Ovary (tissue), 9 donors: ENCODE data around the gene KCNMB2. TPM values are rescaled to one million over a fixed set of nuclear protein-coding genes. Genes with fewer than 3 reads are reported as not detected.

ENCODE experiments used
- DNase-seq, 5 donors: peaks; one replicate each; pipeline ENCODE4 v3.0.0-alpha.2; 2019 to 2020
- H3K27ac ChIP-seq, 2 donors: fragments of 200-600 bp; one replicate each; pipeline versions ENCODE4 v1.5.1 to v1.8.0; 2019 to 2022
- H3K27me3 ChIP-seq: fragments of 200-600 bp; one replicate; pipeline ENCODE4 v1.8.0; 2022
- H3K36me3 ChIP-seq: fragments of 200-600 bp; sonication (generic); one replicate; pipeline ENCODE4 v1.5.1; 2019
- H3K4me1 ChIP-seq: one replicate; pipeline ENCODE4 v1.8.1; 2013; ENCODE audit warnings: mild to moderate bottlenecking, moderate library complexity; ENCODE audit not compliant: insufficient read depth
- H3K4me3 ChIP-seq: fragments of 200-600 bp; sonication (generic); one replicate; pipeline ENCODE4 v1.5.1; 2017
- H3K9me3 ChIP-seq, 2 donors: fragments of 200-600 bp in 1 of 2; sonication (generic) in 1 of 2; one replicate each; pipeline versions ENCODE4 v1.5.1 to v1.8.1; 2013 to 2019; ENCODE audit warnings: mild to moderate bottlenecking in 1 of 2, moderate library complexity in 1 of 2
- CTCF ChIP-seq, 3 donors: fragments of 450-650 bp in 2 of 3; fragments of 200-600 bp in 1 of 3; IDR thresholded peaks; one replicate each; pipeline versions ENCODE4 v1.5.1 to v1.8.0; 2016 to 2022; ENCODE audit warnings: antibody characterized with exemption in 3 of 3, mild to moderate bottlenecking in 1 of 3
- EP300 ChIP-seq: sonication (generic); formaldehyde crosslinking; IDR thresholded peaks from one replicate; pipeline ENCODE4 v1.6.1; 2017; ENCODE audit warnings: antibody characterized with exemption
- POLR2A ChIP-seq: fragments of 450-650 bp; IDR thresholded peaks from one replicate; pipeline ENCODE4 v1.6.1; 2017; ENCODE audit warnings: antibody characterized with exemption, mild to moderate bottlenecking, moderate library complexity
- WGBS, 3 donors: extraction: QIAGEN DNeasy Blood & Tissue Kit in 1 of 3; methylation state at CpG; one replicate each; pipeline versions ENCODE4 v1.1.5 to v1.1.7; 2013 to 2017; 5-methylcytosine and 5-hydroxymethylcytosine counted together
- intact Hi-C, 4 donors: fragments of 100-400 bp; cut with DNase I; formaldehyde crosslinking; loops; one replicate each; pipeline versions ENCODE4 v1.11.0 to v1.15.1; 2022 to 2023
- polyA plus RNA-seq, 2 donors: library from polyadenylated mRNA; stranded (reverse); fragments of 200-250 nt in 1 of 2; fragments of 350-450 nt in 1 of 2; fragmentation: Illumina TruSeq in 1 of 2; extraction: RNeasy Lipid Tissue Mini Kit (QIAGEN cat#74804) in 1 of 2; gene quantifications; one replicate each; pipeline ENCODE4 v1.2.3, GENCODE V29; 2013 to 2014
- total RNA-seq, 7 donors: library from RNA; depleted of rRNA in 2 of 7; stranded (reverse); fragments of >200 nt in 2 of 7; fragmentation: NEBNext Ultra II Directional in 3 of 7; extraction: Animal tissue kit (Norgen Biotek cat#: 25700) in 3 of 7; gene quantifications; one replicate each; pipeline versions ENCODE4 v1.1.0 to v1.2.4, GENCODE V29; 2016 to 2023
- donor health status: DM: no; HTN: no; CAD: no; lungs with moderate emphysema.
- donor health status: DM: no; HTN: no; CAD: no.
- donor health status: Bipolar disorder and iron deficiency.
- donor health status: DM: yes; HTN: yes; CAD: no.
- donor health status: DM: no; HTN: no; CAD: no.
- donor health status: DM: yes; HTN: yes; CAD: no.

The KCNMB2 gene
- total and polyA plus RNA-seq, 9 donors = 5.7 to 11.6 (median 7.5) TPM

- 29 to 43% (median 41%) methylated on average over 2 of the region's 2 CpGs for WGBS, 3 donors
- Histone ChIP-seq H3K27ac (no peak overlapping the region), H3K9me3 (no peaks in the 10 kb centered on the region), H3K36me3 (no peaks in the 10 kb centered on the region), H3K4me3 (no peak overlapping the region), H3K27me3 (no peaks in the 10 kb centered on the region), H3K4me1 (no peaks in the 10 kb centered on the region)
- TF ChIP-seq CTCF (IDR thresholded peaks at IDR 0.05) (no peak), EP300 (no peak), POLR2A (no peak)
- intact Hi-C loops = no loop called here
- no peak for DNase-seq
Measured at GRCh38 chr3:178569826-178570225, 33.6 kb downstream of the KCNMB2 start.

GRCh38 chr3:178583963-178584575 is 47.8 kb downstream of the KCNMB2 start:
- Histone ChIP-seq H3K27me3 (no peaks in the 10 kb centered on the region), H3K4me3 (no peak overlapping the region), H3K4me1 (peaks cover 5% of the 10 kb centered on the region), H3K36me3 (no peaks in the 10 kb centered on the region), H3K27ac (peak overlapping the region in 1 of 2 donors; percentile 43), H3K9me3 (no peaks in the 10 kb centered on the region)
- TF ChIP-seq EP300 (no peak), POLR2A (no peak), CTCF (IDR thresholded peaks at IDR 0.05) (no peak)
- no peak for DNase-seq
- 33 to 43% (median 35%) methylated on average over 4 of the region's 4 CpGs for WGBS, 3 donors
- intact Hi-C loops = no loop called here

- peak overlapping the region in 1 of 2 donors; percentile 43 for H3K27ac ChIP-seq
Measured at GRCh38 chr3:178584722-178585380, 48.6 kb downstream of the KCNMB2 start.

GRCh38 chr3:178585454-178585853 is 49.2 kb downstream of the KCNMB2 start:
- Histone ChIP-seq H3K4me1 (peaks cover 5% of the 10 kb centered on the region), H3K9me3 (no peaks in the 10 kb centered on the region), H3K27ac (peak overlapping the region in 1 of 2 donors; percentile 43), H3K4me3 (no peak overlapping the region), H3K27me3 (no peaks in the 10 kb centered on the region), H3K36me3 (no peaks in the 10 kb centered on the region)
- intact Hi-C loops = no loop called here
- 4 to 8% (median 6%) methylated on average over 1 of the region's 1 CpG for WGBS, 3 donors
- TF ChIP-seq CTCF (IDR thresholded peaks at IDR 0.05) (no peak), EP300 (no peak), POLR2A (no peak)
- no peak for DNase-seq

More at GRCh38 chr3:178584722-178585380, 48.6 kb downstream of the KCNMB2 start:
- intact Hi-C loops = no loop called here
- WGBS, 3 donors = 23 to 28% (median 25%) methylated on average over 5 of the region's 5 CpGs
- TF ChIP-seq POLR2A (no peak), CTCF (IDR thresholded peaks at IDR 0.05) (no peak), EP300 (no peak)
- Histone ChIP-seq H3K9me3 (no peaks in the 10 kb centered on the region), H3K4me3 (no peak overlapping the region), H3K27me3 (no peaks in the 10 kb centered on the region), H3K4me1 (peaks cover 5% of the 10 kb centered on the region), H3K36me3 (no peaks in the 10 kb centered on the region)
- DNase-seq = no peak
